ENCODE measurements around the gene CYP3A4. TPM values are rescaled to one million over a fixed set of nuclear protein-coding genes. Genes with fewer than 3 reads are reported as not detected.
A peak's percentile ranks its signal among the peaks of the same experiment; 100 is the strongest.

Gene CYP3A4
- total and polyA plus RNA-seq, 9 of the 15 experiments (the other 6 are each of a cell fraction or from before 2014, with no cell fraction given) = 0.07 to 0.08 TPM; not detected in 7

- no peak for FAIRE-seq
- H4K20me1 ChIP-seq (replicated peaks; ENCODE audit: control insufficient read depth, insufficient read depth, low read length) = no peaks in the 10 kb centered on the region
- no peaks in the 10 kb centered on the region for H3K9me1 ChIP-seq (ENCODE audit: control insufficient read depth, insufficient read depth, low read length)
- H3K9ac ChIP-seq (ENCODE audit: insufficient read depth in 1 of 2, low read depth in 2 of 2, low read length in 2 of 2) = no peak overlapping the region
- H3K27ac ChIP-seq (ENCODE audit: extremely low read depth, low read depth, low read length) = no peak overlapping the region
- ATAC-seq = no peak
- in situ Hi-C loops (cut with MboI) = no loop called here
- H3K79me2 ChIP-seq (ENCODE audit: control insufficient read depth, insufficient read depth, low read length) = no peaks in the 10 kb centered on the region
- H3K4me3 ChIP-seq = no peak overlapping the region
- intact Hi-C loops (cut with micrococcal nuclease) = no loop called here
- no peak overlapping the region for H2AFZ ChIP-seq (ENCODE audit: low read depth, low read length)
- H3K4me1 ChIP-seq (replicated peaks in 1 of 2; ENCODE audit: control insufficient read depth in 2 of 2, insufficient read depth in 2 of 2, low read length in 2 of 2) = peaks cover 0 to 9% of the 10 kb centered on the region in 2 experiments; a peak in 4 of 5 replicates
- BruUV-seq (replicated peaks) = no TSS peak
- no peaks in the 10 kb centered on the region; a peak in 1 of 5 replicates for H3K27me3 ChIP-seq (ENCODE audit: control insufficient read depth in 2 of 2, insufficient read depth in 2 of 2, low read length in 2 of 2)
- CTCF ChIA-PET (ENCODE audit: low intra/inter-chr PET ratio) = no interaction called here
- DNase-seq (ENCODE audit: extremely low read depth in 1 of 4, low spot score in 3 of 4) = no peak
- H3K9me3 ChIP-seq (replicated peaks; ENCODE audit: control insufficient read depth, insufficient read depth, low read depth, low read length) = no peaks in the 10 kb centered on the region
- H3K36me3 ChIP-seq (ENCODE audit: control insufficient read depth, insufficient read depth, low read length) = no peaks in the 10 kb centered on the region
- WGBS (ENCODE audit: insufficient coverage, low coverage, missing lambda C conversion rate) = 10% methylated on average over 1 of the region's 1 CpG
- H3K4me2 ChIP-seq (ENCODE audit: insufficient read depth, low read length) = no peak overlapping the region
- POLR2A ChIA-PET = no interaction called here
- TF ChIP-seq FOS (IDR thresholded peaks at IDR 0.05; ENCODE audit: extremely low read depth, insufficient read length) = no peak
- TF ChIP-seq ZNF347 (CRISPR knock-in tag; IDR thresholded peaks at IDR 0.05; ENCODE audit: low read depth) = no peak
- no peak for TF ChIP-seq FOXA3 (CRISPR knock-in tag; conservative IDR thresholded peaks at IDR 0.05 in 1 of 2, IDR thresholded peaks at IDR 0.05 in 1 of 2)
- TF ChIP-seq, protein P1, sequence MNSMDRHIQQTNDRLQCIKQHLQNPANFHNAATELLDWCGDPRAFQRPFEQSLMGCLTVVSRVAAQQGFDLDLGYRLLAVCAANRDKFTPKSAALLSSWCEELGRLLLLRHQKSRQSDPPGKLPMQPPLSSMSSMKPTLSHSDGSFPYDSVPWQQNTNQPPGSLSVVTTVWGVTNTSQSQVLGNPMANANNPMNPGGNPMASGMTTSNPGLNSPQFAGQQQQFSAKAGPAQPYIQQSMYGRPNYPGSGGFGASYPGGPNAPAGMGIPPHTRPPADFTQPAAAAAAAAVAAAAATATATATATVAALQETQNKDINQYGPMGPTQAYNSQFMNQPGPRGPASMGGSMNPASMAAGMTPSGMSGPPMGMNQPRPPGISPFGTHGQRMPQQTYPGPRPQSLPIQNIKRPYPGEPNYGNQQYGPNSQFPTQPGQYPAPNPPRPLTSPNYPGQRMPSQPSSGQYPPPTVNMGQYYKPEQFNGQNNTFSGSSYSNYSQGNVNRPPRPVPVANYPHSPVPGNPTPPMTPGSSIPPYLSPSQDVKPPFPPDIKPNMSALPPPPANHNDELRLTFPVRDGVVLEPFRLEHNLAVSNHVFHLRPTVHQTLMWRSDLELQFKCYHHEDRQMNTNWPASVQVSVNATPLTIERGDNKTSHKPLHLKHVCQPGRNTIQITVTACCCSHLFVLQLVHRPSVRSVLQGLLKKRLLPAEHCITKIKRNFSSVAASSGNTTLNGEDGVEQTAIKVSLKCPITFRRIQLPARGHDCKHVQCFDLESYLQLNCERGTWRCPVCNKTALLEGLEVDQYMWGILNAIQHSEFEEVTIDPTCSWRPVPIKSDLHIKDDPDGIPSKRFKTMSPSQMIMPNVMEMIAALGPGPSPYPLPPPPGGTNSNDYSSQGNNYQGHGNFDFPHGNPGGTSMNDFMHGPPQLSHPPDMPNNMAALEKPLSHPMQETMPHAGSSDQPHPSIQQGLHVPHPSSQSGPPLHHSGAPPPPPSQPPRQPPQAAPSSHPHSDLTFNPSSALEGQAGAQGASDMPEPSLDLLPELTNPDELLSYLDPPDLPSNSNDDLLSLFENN (IDR thresholded peaks at IDR 0.05; ENCODE audit: low read depth in 2 of 2, low read length in 2 of 2) = no peak
- no peak for TF ChIP-seq MAFK (IDR thresholded peaks at IDR 0.05; ENCODE audit: low read length)
- no peak for TF ChIP-seq TAF15 (IDR thresholded peaks at IDR 0.05; ENCODE audit: low read depth, low read length)
- TF ChIP-seq KDM1A (IDR thresholded peaks at IDR 0.05) = peak; percentile 84 to 88; a peak in 3 of 4 replicates
- TF ChIP-seq FOSL1 (tag; conservative IDR thresholded peaks at IDR 0.05) = 0 out of 2 replicates have a peak, but pooled peaks have one; percentile 18
- TF ChIP-seq ZNF408 (CRISPR knock-in tag; IDR thresholded peaks at IDR 0.05; ENCODE audit: low read depth) = no peak
- TF ChIP-seq HDAC1 (IDR thresholded peaks at IDR 0.05) = 0 out of 4 replicates have a peak, but pooled peaks of 1 of the 2 experiments have one; percentile 35
- no peak for TF ChIP-seq SNRNP70 (optimal IDR thresholded peaks at IDR 0.05; ENCODE audit: low read depth, low read length)
- no peak for TF ChIP-seq ARID1B (IDR thresholded peaks at IDR 0.05)
- no peak for TF ChIP-seq CREBBP (IDR thresholded peaks at IDR 0.05; ENCODE audit: low read depth, low read length)
- TF ChIP-seq RERE (CRISPR knock-in tag; IDR thresholded peaks at IDR 0.05; ENCODE audit: borderline replicate concordance) = no peak
- no peak for TF ChIP-seq MEIS2 (IDR thresholded peaks at IDR 0.05; ENCODE audit: partially characterized antibody)
Measured at GRCh38 chr7:99755085-99755484, 28.9 kb downstream of the CYP3A4 start.

Data from K562 (cell line).